Esophagus squamous epithelium (tissue), 4 donors: ENCODE measurements around the gene RNFT1.

Experiments used
- POLR2A ChIP-seq, 4 donors: fragments of 450-650 bp; IDR thresholded peaks; one replicate each; pipeline ENCODE4 v1.6.1; 2017; ENCODE audit warnings: antibody characterized with exemption in 4 of 4, mild to moderate bottlenecking in 4 of 4, moderate library complexity in 3 of 4
- TF ChIP-seq, protein P1 (sequence below), 6 experiments: fragments of 450-650 bp in 4 of 6; fragments of 200-600 bp in 2 of 6; sonication (generic) in 2 of 6; IDR thresholded peaks; one replicate each; pipeline ENCODE4 v1.5.1; 2016 to 2019; ENCODE audit warnings: antibody characterized with exemption in 6 of 6, mild to moderate bottlenecking in 4 of 6, moderate library complexity in 4 of 6

DNA sequence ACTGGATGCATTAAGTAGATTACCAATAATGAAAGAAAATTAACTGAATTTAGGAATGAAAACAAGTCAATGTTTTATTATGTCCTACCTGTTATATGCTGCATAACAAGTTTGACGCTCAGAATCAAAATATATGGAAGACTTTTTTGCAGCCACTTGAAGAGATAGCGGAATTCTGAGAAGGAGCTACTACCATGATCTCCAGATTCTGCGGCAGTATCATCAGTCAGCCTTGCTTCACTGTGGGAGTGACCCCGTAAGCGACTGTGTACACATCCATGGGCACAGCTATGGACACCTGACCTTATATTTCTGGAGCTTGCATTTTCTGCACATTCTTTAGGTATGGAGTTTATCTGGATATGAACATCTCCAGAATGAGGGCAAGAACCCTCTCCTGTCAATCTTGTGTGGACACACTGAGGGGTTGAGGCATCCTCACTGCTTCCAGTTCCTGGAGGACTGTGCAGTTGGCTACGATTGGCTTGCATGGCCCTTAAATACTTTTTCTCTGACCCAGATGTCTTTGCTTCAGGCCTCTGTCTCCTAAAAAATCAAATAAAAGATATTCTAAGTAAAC, 1.7 kb downstream of the RNFT1 start:
- TF ChIP-seq, protein P1, sequence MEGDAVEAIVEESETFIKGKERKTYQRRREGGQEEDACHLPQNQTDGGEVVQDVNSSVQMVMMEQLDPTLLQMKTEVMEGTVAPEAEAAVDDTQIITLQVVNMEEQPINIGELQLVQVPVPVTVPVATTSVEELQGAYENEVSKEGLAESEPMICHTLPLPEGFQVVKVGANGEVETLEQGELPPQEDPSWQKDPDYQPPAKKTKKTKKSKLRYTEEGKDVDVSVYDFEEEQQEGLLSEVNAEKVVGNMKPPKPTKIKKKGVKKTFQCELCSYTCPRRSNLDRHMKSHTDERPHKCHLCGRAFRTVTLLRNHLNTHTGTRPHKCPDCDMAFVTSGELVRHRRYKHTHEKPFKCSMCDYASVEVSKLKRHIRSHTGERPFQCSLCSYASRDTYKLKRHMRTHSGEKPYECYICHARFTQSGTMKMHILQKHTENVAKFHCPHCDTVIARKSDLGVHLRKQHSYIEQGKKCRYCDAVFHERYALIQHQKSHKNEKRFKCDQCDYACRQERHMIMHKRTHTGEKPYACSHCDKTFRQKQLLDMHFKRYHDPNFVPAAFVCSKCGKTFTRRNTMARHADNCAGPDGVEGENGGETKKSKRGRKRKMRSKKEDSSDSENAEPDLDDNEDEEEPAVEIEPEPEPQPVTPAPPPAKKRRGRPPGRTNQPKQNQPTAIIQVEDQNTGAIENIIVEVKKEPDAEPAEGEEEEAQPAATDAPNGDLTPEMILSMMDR (IDR thresholded peaks at IDR 0.05): no peak
- TF ChIP-seq POLR2A (IDR thresholded peaks at IDR 0.05): no peak
